DMS 273 (cell line): ENCODE data around the gene PTPRD.

ENCODE experiments used
- DNase-seq: peaks from one replicate; lab custom pipeline; 2025; ENCODE audit not compliant: unreplicated experiment; lab: John Stamatoyannopoulos, UW

The PTPRD gene

GRCh38 chr9:9783211-9783610 lies 829.6 kb downstream of the PTPRD start:
- no peak for DNase-seq

- DNase-seq: no peak
Observed at GRCh38 chr9:9778293-9778692, 834.5 kb downstream of the PTPRD start.

- no peak for DNase-seq
Observed at GRCh38 chr9:9774471-9774870, 838.3 kb downstream of the PTPRD start.

GRCh38 chr9:9771314-9771713 lies 841.5 kb downstream of the PTPRD start:
- no peak for DNase-seq

- no peak for DNase-seq
Observed at GRCh38 chr9:9764821-9765220, 848.0 kb downstream of the PTPRD start.

GRCh38 chr9:9754186-9754585 lies 858.6 kb downstream of the PTPRD start:
- no peak for DNase-seq

- no peak for DNase-seq
Observed at GRCh38 chr9:9753266-9753665, 859.5 kb downstream of the PTPRD start.

GRCh38 chr9:9752722-9753121 lies 860.1 kb downstream of the PTPRD start:
- DNase-seq: no peak

- DNase-seq: no peak
Observed at GRCh38 chr9:9751996-9752395, 860.8 kb downstream of the PTPRD start.

- no peak for DNase-seq
Observed at GRCh38 chr9:9750719-9751118, 862.1 kb downstream of the PTPRD start.

- no peak for DNase-seq
Observed at GRCh38 chr9:9749591-9749990, 863.2 kb downstream of the PTPRD start.

GRCh38 chr9:9747787-9748186 lies 865.0 kb downstream of the PTPRD start:
- DNase-seq: no peak

GRCh38 chr9:9746826-9747225 lies 866.0 kb downstream of the PTPRD start:
- no peak for DNase-seq

- DNase-seq: no peak
Observed at GRCh38 chr9:9743822-9744221, 869.0 kb downstream of the PTPRD start.

- DNase-seq: no peak
Observed at GRCh38 chr9:9730174-9730573, 882.6 kb downstream of the PTPRD start.

- DNase-seq: no peak
Observed at GRCh38 chr9:9729082-9729481, 883.7 kb downstream of the PTPRD start.

- DNase-seq: no peak
Observed at GRCh38 chr9:9719373-9720112, 893.3 kb downstream of the PTPRD start.

- no peak for DNase-seq
Observed at GRCh38 chr9:9718691-9719090, 894.1 kb downstream of the PTPRD start.

GRCh38 chr9:9679433-9679832 lies 933.4 kb downstream of the PTPRD start:
- DNase-seq: no peak

- DNase-seq: no peak
Observed at GRCh38 chr9:9674461-9674860, 938.3 kb downstream of the PTPRD start.

GRCh38 chr9:9670454-9670853 lies 942.3 kb downstream of the PTPRD start:
- no peak for DNase-seq

GRCh38 chr9:9645006-9645405 lies 967.8 kb downstream of the PTPRD start:
- no peak for DNase-seq

GRCh38 chr9:9631284-9631683 lies 981.5 kb downstream of the PTPRD start:
- no peak for DNase-seq
